GM19023 (cell line): Measurements from ENCODE around the gene MDC1.
"Not testable (repeated sequence)": the region's sequence is repeated elsewhere in the genome, so short reads cannot be mapped to it uniquely, and the experiment has no call there.

Source experiments
- ATAC-seq: cut with Tn5 transposase; IDR thresholded peaks from one replicate; pipeline ENCODE4 v1.9.1; 2021; ENCODE audit warnings: mild to moderate bottlenecking, moderate library complexity; ENCODE audit not compliant: unreplicated experiment

The MDC1 gene, protein sequence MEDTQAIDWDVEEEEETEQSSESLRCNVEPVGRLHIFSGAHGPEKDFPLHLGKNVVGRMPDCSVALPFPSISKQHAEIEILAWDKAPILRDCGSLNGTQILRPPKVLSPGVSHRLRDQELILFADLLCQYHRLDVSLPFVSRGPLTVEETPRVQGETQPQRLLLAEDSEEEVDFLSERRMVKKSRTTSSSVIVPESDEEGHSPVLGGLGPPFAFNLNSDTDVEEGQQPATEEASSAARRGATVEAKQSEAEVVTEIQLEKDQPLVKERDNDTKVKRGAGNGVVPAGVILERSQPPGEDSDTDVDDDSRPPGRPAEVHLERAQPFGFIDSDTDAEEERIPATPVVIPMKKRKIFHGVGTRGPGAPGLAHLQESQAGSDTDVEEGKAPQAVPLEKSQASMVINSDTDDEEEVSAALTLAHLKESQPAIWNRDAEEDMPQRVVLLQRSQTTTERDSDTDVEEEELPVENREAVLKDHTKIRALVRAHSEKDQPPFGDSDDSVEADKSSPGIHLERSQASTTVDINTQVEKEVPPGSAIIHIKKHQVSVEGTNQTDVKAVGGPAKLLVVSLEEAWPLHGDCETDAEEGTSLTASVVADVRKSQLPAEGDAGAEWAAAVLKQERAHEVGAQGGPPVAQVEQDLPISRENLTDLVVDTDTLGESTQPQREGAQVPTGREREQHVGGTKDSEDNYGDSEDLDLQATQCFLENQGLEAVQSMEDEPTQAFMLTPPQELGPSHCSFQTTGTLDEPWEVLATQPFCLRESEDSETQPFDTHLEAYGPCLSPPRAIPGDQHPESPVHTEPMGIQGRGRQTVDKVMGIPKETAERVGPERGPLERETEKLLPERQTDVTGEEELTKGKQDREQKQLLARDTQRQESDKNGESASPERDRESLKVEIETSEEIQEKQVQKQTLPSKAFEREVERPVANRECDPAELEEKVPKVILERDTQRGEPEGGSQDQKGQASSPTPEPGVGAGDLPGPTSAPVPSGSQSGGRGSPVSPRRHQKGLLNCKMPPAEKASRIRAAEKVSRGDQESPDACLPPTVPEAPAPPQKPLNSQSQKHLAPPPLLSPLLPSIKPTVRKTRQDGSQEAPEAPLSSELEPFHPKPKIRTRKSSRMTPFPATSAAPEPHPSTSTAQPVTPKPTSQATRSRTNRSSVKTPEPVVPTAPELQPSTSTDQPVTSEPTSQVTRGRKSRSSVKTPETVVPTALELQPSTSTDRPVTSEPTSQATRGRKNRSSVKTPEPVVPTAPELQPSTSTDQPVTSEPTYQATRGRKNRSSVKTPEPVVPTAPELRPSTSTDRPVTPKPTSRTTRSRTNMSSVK (N-terminal part only)

GRCh38 chr6:30717129-30717844 lies at the start of gene MDC1:
Gene MDC1 (minus strand): TSS chr6:30717281. CDS start chr6:30715175, 2,106 bp downstream.
- ATAC-seq = peak; percentile 75

DNA sequence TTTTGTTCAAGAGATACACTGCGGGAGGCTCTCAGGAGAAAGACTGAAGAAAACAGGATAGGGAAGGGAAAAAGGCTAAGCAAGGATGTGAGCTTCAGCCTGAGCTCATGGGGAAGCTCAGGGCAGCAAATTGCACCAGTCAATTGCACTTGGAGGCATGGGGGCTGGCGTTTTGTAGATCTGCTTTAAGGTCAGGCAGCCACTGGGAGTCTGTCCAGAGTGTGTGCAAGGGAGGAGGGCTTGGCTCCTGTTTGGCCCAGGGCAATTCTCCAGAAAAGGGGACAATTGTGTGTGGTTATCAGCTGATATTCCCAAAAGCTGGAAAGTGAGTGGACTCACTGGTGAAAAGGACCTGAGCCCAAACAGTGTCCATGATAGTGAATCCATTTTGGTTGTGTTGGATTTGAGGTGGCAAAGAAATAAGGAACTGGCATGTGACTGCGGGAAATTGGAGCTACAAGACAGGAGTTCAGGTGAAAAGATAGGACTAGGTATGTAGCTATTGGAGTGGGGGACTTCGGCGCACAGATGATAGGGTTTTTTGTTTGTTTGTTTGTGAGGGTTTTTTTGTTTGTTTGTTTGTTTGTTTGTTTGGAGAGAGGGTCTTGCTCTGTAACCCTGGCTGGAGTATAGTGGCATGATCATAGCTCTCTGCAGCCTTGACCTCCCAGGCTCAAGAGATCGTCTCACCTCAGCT lies 49.5 kb upstream of the MDC1 start:
- no peak for ATAC-seq

DNA sequence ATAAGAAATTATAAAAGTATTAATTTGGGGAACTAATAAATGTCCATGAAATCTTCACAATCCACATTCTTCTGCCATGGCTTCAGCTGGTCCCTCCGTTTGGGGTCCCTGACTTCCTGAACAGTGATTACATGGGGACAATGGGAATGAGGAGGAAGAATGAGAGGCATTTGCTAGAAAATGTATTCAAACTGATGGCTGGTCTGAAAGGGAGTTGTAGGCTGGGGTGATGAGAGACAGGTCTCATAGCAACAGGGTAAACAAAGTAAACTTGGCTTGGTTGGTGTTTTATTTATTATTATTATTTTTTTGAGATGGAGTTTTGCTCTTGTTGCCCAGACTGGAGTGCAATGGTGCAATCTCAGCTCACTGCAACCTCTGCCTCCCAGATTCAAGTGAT lies 48.4 kb upstream of the MDC1 start:
- ATAC-seq = not testable (repeated sequence)

DNA sequence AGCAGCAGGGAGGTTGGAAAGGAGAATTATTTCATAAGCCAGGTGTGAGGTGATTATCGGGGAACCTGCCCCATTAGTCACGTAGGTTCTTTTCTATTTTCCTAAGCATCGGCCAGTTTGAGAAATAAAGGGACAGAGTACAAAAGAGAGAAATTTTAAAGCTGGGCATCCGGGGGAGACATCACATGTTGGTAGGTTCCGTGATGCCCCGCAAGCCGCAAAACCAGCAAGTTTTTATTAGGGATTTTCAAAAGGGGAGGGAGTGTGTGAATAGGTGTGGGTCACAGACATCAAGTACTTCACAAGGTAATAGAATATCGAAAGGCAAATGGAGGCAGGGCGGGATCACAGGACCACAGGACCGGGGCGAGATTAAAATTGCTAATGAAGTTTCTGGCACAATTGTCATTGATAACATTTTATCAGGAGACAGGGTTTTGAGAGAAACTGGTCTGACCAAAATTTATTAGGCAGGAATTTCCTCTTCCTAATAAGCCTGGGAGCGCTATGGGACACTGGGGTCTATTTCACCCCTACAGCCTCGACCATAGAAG lies 47.5 kb upstream of the MDC1 start:
- ATAC-seq = not testable (repeated sequence)

DNA sequence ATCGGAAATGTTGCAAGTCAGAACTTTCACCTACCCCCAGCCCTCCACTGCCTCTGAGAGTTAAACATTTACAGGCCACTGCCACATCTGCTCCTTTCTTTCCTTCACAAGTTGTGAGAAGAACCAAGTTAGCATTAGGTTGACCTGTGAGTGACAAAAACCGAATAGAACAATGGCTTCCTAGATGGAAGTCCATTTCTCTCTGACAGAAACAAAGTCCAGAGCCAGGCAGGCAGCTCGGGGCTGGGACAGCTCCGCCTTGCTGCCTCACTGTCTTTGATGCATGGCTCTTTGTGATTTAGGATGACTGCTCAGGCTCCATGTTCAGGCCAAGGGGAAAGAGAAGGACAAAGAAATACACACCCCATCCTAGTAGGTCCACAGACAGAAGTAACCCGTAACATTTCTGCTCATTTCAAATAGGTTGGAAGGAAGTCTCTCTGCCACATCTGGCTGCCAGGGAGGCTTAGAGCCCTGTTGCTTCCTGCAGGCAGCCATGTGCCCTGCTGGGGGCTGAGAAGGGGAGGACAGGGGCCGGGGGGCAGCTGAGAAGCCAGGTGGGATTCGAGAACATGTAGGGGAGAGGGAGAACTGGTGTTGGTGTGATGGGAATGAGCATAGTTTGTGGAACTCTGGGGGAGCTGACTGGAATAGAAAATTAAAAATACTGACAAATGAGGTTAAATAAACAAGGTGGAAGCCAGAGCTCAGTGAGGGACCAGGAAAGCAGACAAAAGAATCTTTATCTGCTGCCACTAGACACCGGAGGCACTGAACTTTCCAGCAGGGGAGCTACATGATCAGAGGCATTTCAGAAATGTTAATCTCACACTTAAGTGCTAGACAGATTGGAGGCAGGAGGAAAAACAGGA lies 46.8 kb upstream of the MDC1 start:
- no peak for ATAC-seq

DNA sequence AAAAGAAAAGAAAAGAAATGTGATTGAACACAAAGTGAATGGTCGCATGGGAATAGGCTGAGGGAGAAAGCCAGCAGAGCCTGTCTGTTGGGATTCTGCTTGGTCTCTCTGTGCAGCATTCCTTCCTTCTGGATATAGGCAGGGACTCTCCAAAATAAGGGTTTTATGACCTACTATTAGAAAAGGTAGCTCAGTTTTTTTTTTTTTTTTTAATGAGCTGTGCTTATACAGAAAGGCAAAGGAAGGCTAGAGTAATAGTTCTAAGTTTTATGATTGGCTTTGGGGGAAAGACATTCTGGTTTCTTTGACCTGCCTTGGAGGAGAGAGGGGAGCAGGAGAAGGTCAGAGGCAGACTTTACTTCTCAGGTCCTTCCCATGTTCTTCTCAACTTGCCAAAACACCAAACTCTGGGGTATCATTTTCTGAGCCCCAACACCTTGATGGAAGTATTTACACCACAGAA lies 46.1 kb upstream of the MDC1 start:
- no peak for ATAC-seq

DNA sequence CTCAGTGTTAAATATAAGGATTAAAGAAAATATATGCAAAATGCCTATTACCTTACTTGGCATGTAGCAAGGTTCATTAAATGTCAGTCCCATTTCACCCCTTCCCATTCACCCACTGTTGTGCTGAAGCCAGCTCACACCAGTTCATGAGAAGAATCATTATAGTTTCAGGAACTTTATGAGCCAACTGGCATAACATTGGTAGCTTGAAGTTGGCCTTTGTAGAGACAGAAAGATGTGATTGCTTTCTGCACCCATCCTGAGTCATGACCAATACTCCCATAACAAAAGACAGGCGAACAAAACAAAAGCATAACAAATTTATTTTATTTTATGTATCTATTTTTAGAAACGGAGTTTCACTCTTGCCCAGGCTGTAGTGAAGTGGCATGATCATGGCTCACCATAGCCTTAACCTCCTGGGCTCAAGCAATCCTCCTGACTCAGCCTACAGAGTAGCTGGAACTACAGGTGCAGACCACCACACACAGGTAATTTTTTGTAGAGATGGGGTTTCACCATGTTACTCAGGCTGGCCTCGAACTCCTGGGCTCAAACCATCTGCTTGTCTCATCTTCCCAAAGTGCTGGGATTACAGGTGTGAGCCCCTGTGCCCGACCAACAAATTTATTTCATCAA lies 44.8 kb upstream of the MDC1 start:
- no peak for ATAC-seq

DNA sequence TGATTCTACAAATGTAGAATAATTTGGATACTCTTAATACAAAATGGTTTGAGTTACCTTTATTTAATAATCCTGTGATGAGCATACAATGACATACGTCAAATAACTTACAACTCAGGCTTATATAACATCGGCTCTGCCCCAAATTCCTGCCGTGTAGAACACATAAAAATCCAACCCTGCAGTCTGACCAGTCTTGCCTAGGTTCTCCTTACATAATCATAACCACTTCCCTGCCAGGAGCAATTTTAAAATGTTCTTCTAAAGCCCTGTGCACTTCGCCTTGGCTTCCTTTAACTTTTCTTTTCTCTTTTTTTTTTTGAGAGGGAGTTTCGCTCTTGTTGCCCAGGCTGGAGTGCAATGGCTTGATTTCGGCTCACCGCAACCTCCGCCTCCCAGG lies 43.5 kb upstream of the MDC1 start:
- ATAC-seq = no peak

DNA sequence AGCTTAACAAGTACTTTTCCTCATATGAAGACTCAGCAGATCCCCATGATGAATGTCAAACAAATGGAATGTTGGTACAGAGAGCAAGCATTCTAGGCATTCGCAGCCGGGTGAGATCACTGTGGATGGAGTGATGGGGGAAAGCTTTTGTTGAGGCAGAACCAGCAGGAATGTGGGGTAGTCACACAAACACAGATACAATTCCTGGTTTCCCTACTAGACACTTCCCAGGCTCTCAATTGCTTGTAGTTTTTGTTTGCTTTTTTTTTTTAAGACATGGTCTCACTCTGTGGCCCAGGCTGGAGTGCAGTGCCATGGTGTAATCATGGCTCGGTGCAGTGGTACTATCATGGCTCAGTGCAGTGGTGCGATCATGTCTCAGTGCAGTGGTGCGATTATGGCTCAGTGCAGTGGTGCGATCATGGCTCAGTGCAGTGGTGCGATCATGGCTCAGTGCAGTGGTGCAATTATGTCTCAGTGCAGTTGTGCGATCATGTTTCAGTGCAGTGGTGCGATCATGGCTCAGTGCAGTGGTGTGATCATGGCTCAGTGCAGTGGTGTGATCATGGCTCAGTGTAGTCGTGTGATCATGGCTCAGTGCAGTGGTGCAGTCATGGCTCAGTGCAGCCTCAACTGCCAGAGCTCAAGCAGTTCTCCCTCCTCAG lies 42.6 kb upstream of the MDC1 start:
- no peak for ATAC-seq

DNA sequence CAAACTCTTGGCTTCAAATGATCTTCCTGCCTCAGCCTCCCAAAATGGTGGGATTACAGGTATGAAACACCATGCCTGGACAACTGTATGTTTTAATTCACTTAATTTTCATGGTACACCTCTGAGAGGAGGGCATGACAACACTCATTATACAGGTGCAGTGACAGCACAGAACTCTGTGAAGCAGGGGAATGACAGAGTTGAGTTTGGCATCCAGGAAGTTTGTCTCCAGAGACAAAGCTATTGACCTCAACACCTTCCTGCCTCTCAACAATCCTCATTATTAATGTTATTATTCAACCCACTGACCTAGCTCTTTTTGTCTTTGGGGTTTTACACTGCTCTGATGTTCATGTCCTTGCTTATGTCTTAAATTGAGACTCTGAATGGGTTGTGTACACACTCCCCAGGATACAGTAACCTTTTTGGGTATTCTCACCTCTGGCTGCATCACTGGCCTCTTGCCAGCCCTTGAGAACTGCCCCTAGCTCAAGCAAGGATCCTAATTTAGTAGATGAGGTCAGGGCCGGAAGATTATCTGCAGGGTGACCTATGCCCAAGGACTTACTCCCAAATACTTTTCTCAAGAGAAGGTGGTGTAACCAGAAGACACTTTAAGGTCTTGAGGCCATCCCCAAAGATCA lies 40.3 kb upstream of the MDC1 start:
- no peak for ATAC-seq

DNA sequence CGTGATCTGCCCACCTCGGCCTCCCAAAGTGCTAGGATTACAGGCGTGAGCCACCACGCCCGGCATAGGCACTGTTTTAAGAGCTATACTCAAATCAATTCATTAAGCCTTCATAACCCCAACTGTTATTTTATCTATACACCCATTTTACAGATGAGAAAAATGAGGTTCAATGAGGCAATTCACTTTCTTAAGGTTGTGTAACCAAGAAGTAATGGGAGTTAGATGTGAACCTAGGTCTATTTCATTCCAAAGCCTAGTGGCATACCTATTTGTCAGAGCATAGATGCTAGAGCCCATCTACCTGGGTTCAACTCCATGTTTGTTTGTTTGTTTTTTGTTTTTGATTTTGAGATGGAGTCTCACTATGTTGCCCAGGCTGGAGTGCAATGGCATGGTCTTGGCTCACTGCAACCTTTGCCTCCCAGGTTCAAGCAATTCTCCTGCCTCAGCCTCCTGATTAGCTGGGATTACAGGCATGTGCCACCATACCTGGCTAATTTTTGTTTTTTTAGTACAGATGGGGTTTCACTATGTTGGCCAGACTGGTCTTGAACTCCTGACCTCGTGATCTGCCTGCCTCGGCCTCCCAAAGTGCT lies 39.4 kb upstream of the MDC1 start:
- ATAC-seq = not testable (repeated sequence)

DNA sequence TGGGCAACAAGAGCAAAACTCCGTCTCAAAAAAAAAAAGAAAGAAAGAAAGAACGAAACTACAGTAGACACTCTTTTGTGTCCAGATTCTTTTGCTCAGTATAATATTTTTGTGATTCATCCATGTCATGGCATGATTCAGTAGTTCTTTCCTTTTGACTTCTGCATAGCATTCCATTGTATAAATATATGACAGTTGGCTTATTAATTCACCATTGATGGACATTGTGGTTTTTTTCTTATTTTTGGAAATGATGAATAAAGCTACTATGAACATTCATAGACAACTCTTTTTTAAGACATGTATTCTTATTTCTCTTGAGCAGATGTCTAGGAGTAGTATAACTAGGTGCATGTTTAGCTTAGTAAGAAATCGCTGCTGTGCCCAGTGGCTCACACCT lies 37.5 kb upstream of the MDC1 start:
- no peak for ATAC-seq

DNA sequence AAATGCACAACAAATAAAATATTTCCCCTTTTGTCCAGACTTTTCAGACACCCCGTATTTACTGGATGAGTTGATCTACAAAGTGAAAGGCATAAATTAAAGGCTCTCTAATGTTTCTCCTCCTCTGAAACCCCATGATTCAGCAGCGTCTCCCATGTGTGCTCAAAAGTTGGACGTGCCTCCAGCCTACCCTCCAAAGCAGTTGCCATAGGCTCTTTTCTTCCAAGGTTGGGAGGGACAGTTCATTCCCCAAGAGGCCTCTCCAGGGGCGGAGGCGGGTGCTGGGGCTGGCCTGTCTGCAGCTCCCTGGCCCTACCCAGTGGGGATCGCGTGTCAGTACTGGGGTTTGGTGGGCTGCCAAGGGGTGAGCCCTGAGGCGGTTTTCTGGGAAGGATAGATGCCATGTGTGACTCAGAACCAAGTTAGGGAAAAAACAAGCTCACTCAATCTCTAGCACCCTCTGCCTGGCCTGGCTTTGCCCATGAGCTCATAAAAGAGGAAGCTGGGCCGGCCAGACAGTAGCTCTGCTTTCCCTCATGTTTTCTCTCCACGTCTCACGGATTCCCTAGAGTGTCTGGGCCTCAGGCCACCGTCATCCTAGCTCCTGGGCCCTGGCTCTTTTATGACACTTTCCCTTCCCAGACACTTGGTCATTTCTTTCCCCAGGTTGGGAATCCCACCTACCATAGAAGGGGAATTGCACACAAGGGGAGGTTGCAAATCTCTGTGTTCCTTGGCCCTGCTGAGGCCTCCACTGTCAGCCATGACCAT lies 35.3 kb upstream of the MDC1 start:
- ATAC-seq = no peak

DNA sequence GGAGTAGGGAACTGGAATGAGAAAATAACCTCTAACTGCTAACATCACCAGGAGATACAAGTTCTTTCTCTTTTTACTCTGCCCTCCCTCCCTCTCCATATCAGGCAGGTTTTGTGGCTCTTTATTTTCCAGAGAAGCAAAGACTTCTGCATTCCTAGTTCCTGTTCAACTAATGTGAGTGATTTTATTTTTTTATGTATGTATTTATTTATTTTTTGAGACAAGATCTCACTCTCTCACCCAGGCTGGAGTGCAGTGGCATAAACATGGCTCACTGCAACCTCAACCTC lies 33.2 kb upstream of the MDC1 start:
- no peak for ATAC-seq

GRCh38 chr6:30749554-30750378 lies 32.7 kb upstream of the MDC1 start:
- ATAC-seq = no peak
